HG03039 (cell line): Measurements from ENCODE around the gene ORC4.

Experiments used
- ATAC-seq: cut with Tn5 transposase; IDR thresholded peaks from one replicate; pipeline ENCODE4 v1.9.1; 2021; ENCODE audit warnings: mild to moderate bottlenecking, moderate library complexity; ENCODE audit not compliant: unreplicated experiment

ORC4 gene

GRCh38 chr2:148020111-148021058 lies at the start of gene ORC4:
Gene ORC4, minus strand, starts transcription at chr2:148020737. Its CDS starts 44,779 bp downstream, at chr2:147975958.
- ATAC-seq, result peak; percentile 79

DNA sequence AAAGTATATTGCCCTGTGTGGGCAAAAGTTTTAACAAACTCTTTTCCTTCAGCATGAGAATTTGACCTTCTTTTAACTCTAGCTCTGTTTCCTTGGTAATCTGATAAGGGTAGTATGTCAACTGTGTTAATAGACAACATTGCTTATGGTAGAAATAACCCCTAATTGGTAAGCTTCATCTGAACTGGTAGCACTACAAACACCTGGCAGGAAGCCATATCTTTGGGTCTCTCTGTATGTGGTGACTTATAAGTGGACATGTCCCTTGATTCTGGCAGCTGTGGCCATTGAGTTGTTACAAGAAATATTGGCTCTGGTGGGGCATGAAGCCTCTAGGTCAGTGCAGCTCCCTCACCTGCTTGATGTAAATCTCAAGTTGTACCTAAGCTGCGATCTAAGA lies 47.3 kb upstream of the ORC4 start:
- ATAC-seq, result no peak

GRCh38 chr2:148065936-148066335 lies 45.4 kb upstream of the ORC4 start:
- ATAC-seq, result no peak

DNA sequence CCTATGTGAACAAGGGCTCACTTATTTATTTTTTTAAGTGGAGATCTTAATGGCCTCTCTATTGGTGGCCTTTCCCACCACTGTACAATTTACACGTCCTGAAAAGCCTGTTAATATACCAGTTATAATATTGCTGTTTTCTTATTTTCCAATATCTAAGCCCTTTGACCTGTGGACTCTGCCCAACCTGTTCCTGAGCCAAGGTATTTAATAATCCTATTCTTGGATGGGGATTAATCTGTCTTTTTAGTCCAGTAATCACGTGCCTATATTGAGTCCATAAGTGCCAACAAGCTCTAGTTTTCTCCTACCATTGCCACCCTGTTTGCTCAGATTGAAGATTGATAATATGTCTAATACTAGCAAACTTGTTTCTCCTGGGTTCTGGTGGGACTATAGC lies 43.1 kb upstream of the ORC4 start:
- no peak for ATAC-seq

GRCh38 chr2:148058641-148059040 lies 38.1 kb upstream of the ORC4 start:
- ATAC-seq, result no peak

- no peak for ATAC-seq
Observed at GRCh38 chr2:148052687-148053086, 32.1 kb upstream of the ORC4 start.

DNA sequence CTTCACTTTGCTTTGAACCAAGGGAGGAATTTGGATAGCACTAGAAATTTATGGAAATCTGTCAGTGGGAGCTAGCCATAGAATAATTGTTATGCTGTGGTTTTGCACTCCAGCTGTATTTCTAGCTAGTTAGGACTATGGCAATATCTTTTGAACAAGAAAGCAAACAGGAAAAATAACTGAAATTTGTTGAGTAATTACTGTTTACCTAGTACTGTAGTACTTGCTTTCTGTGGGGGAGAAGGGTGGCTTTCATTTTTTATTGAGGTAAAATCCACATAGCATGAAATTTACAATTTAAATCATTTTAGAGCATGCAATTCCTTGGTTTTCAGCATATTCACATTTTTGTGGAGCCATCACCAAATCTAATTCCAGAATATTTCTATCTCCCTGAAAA lies 28.7 kb upstream of the ORC4 start:
- ATAC-seq, result no peak

DNA sequence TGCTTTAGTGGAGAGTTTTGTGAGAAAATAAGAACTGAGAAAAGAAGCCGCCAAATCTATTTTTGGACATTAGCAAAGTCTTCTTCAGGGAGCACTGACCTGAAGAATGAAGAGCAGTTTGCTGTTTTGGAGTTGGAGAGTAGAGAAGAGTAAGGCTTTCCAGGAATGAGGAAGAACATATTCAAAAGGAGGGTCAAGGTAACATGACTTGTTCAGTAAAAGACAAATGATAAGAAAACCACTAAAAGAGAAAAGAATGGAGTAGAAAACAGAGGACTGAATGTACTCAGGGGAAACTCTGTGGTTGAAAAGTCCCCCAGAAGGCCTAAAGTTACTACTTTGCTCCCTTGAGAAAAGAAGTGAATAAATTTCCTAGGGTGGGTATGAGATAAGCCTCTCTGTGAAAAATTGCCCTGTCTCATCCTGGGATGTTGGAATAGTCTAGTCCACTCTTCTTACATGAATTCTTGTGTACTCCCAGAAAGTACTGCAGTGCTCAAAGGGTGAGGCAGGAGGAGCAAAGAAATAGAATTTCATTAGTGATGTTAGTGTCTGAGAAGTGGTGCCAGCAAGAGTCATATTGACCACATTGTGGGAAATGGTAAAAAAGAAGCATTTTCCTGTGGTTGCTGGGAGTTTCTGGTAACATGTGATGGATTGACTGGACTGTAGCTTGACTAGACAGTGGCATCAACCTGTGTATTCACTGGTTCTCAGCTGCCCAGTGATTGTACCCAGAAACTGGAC lies 28.1 kb upstream of the ORC4 start:
- ATAC-seq, result peak; percentile 62

DNA sequence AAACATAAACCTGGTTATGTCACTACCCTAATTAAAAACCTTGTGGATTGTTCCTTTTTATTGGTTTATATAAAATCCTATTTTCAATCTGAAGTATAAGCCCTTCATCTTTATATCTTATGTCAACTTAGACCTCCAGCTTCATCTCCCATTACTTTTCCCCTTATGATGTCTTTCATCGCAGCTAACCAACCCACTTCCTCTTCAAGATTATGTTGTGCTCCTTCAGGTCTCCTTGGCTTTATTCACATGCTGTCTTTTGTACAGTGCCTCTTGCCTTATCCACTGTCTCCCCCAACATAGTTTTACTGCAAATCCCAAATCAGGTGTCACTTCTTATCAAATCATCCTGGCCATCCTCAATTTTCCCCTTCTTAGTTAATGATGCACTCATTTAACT lies 26.3 kb upstream of the ORC4 start:
- ATAC-seq, result no peak

GRCh38 chr2:148044322-148044721 lies 23.8 kb upstream of the ORC4 start:
- no peak for ATAC-seq

- no peak for ATAC-seq
Observed at GRCh38 chr2:148042219-148042618, 21.7 kb upstream of the ORC4 start.

GRCh38 chr2:148039783-148040182 lies 19.2 kb upstream of the ORC4 start:
- ATAC-seq, result no peak

- ATAC-seq, result no peak
Observed at GRCh38 chr2:148032215-148032614, 11.7 kb upstream of the ORC4 start.

- no peak for ATAC-seq
Observed at GRCh38 chr2:148031152-148031551, 10.6 kb upstream of the ORC4 start.

- ATAC-seq, result no peak
Observed at GRCh38 chr2:148028781-148029180, 8.2 kb upstream of the ORC4 start.

DNA sequence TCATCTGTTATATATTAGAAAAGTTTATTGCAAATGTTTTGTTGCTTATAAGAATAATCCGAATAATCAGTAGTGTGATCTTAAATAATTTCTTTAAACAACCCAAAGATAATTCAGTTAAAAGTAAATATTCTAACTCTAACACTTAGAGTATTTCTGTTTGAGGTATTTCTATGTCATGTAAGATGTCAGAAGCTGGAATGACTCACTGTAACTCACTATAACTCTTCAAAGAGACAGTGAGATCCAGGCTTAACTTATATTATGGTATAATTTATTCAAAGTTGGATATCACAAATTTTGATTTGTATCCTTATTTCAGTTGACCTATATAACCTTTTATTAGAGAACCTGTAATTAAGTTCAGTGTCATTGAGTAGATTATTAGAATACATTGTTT lies 7.3 kb upstream of the ORC4 start:
- no peak for ATAC-seq

DNA sequence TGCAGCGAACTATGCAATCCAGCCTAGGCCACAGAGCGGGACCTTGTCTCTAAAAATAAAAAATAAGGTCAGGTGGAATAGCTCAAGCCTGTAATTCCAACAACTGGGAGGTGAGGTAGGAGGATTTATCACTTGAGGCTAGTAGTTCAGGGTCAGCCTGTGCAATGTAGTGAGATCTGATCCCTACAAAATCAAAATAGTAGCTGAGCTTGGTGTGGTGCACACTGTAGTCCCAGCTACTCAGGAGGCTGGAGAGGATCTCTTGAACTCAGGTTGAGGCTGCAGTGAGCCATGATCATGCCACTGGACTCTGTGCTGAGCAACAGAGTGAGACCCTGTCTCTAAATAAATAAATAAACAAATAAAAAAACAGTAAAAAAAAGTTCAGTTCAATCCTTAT lies 6.0 kb upstream of the ORC4 start:
- no peak for ATAC-seq

DNA sequence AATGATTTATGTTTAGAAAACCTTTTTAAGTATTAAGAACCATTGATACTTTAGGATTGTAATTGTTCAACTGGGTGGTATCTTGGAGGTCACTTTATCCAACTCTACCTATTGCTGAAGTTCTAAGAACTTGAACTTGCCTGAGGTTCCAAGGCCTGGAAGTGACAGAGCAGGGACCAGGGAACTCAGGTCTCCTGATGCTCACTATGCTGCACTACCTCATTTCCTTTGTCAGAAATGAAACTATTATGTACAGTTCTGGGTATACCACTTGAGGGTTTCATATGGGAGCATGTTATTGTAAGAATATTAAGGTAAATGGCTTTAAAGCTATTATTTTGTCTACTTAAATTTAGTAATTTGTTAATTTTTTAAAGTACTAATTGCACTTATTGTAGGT lies 3.3 kb upstream of the ORC4 start:
- no peak for ATAC-seq

GRCh38 chr2:148022882-148023281 lies 2.3 kb upstream of the ORC4 start:
- no peak for ATAC-seq

- no peak for ATAC-seq
Observed at GRCh38 chr2:148022351-148022750, 1.8 kb upstream of the ORC4 start.

DNA sequence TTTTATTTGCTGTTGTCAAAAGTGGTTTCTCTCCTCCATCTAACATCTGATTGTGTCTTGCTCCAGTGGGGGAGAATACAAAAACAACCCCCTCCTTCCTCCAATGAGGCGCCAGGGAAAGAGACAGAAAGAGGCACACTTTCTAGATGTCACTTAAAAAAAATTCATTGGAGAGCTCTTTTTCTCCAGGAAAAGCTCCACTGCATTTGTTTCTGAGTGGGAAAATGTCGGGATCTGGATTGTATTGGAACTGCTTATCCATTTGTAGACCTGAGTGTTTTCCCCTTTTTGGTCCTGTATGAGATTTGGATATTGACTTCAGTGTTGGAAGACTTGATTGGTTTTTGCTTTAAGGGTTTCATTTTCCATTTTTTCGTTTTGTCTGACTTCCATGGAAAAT lies 1.3 kb upstream of the ORC4 start:
- ATAC-seq, result no peak
